Calu3 (cell line): ENCODE measurements around the gene SLC1A5. TPM values are rescaled to one million over a fixed set of nuclear protein-coding genes. Genes with fewer than 3 reads are reported as not detected.

ENCODE experiments used
- BruUV-seq: library from RNA; stranded (reverse); fragments of 400-500 nt; replicated peaks from 2 replicates; lab custom pipeline; 2021; lab: Mats Ljungman, UMichigan
- CTCF ChIA-PET: fragments of 300-600 bp; sonication (Branson Sonifier 250); formaldehyde crosslinking; loops from one replicate; lab custom pipeline; 2022; ENCODE audit warnings: antibody characterized with exemption; lab: Charles Lee
- DNase-seq: peaks from one replicate; pipeline ENCODE4 v3.0.0; 2022
- H3K27ac Mint-ChIP-seq: one replicate; pipeline ENCODE4 v1.8.0; 2022; ENCODE audit warnings: mixed read lengths; ENCODE audit not compliant: unreplicated experiment
- H3K27me3 Mint-ChIP-seq: one replicate; pipeline ENCODE4 v1.8.0; 2022; ENCODE audit warnings: mixed read lengths; ENCODE audit not compliant: unreplicated experiment
- H3K36me3 Mint-ChIP-seq: one replicate; pipeline ENCODE4 v1.8.0; 2022; ENCODE audit warnings: mild to moderate bottlenecking, moderate library complexity, mixed read lengths; ENCODE audit not compliant: insufficient read depth, unreplicated experiment
- H3K4me1 Mint-ChIP-seq: one replicate; pipeline ENCODE4 v1.8.0; 2022; ENCODE audit warnings: mild to moderate bottlenecking, low read depth, mixed read lengths; ENCODE audit not compliant: unreplicated experiment
- H3K4me3 Mint-ChIP-seq: one replicate; pipeline ENCODE4 v1.8.0; 2022; ENCODE audit warnings: mild to moderate bottlenecking, low read depth, moderate library complexity, mixed read lengths; ENCODE audit not compliant: unreplicated experiment
- H3K9me3 Mint-ChIP-seq: one replicate; pipeline ENCODE4 v1.8.0; 2022; ENCODE audit warnings: low read depth, mixed read lengths; ENCODE audit not compliant: unreplicated experiment
- CTCF ChIP-seq: fragments of 200-600 bp; IDR thresholded peaks from one replicate; pipeline ENCODE4 v1.8.0; 2022; ENCODE audit warnings: antibody characterized with exemption; ENCODE audit not compliant: unreplicated experiment
- intact Hi-C: fragments of 100-400 bp; cut with micrococcal nuclease; formaldehyde crosslinking; loops from one replicate; pipeline ENCODE4 v1.10.0; 2022; ENCODE audit not compliant: unreplicated experiment
- total RNA-seq: library from RNA; stranded (reverse); gene quantifications from 2 replicates; pipeline ENCODE4 v1.2.3, GENCODE V29; 2022

SLC1A5 gene
- total RNA-seq, 1 experiment from 2014 or later: 250 TPM

GRCh38 chr19:46746281-46747057, 41.9 kb downstream of the SLC1A5 start, which contains the start of gene STRN4:
STRN4 (minus strand) TSS chr19:46746450; CDS start chr19:46746430, 20 bp downstream.
- Mint-ChIP-seq H3K36me3 (peaks cover 64% of the 10 kb centered on the region), H3K4me1 (peaks cover 34% of the 10 kb centered on the region), H3K27ac (peak within 1 kb of the TSS; percentile 85), H3K9me3 (no peaks in the 10 kb centered on the region), H3K27me3 (no peaks in the 10 kb centered on the region), H3K4me3 (peak within 1 kb of the TSS; percentile 97)
- intact Hi-C loops: no loop called here
- no peak for TF ChIP-seq CTCF
- CTCF ChIA-PET: interaction anchor here (1.2 kb wide), 1 partner anchor 11 kb away, joined by 3 read pairs; no protein-coding TSS in a partner anchor
- BruUV-seq: no TSS peak
- peak; percentile 58 for DNase-seq

- Mint-ChIP-seq H3K27ac (peak within 1 kb of the TSS; percentile 85), H3K36me3 (peaks cover 64% of the 10 kb centered on the region), H3K4me3 (peak within 1 kb of the TSS; percentile 97), H3K9me3 (no peaks in the 10 kb centered on the region), H3K27me3 (no peaks in the 10 kb centered on the region), H3K4me1 (peaks cover 38% of the 10 kb centered on the region)
- CTCF ChIA-PET: interaction anchor here (0.9 to 1.2 kb wide), 3 partner anchors 10 to 40 kb away, joined by 3 to 4 read pairs (median 3); no protein-coding TSS in a partner anchor
- no TSS peak for BruUV-seq
- peak; percentile 32 for DNase-seq
- intact Hi-C loops: no loop called here
- TF ChIP-seq CTCF: no peak
Observed at GRCh38 chr19:46745521-46746280, 42.7 kb downstream of the SLC1A5 start, which contains the start of gene FKRP. FKRP (plus strand) TSS chr19:46746057; CDS start chr19:46755451, 9,394 bp downstream.

- Mint-ChIP-seq H3K9me3 (no peaks in the 10 kb centered on the region), H3K4me3 (peak overlapping the region; percentile 97), H3K4me1 (peaks cover 43% of the 10 kb centered on the region), H3K27me3 (no peaks in the 10 kb centered on the region), H3K36me3 (peaks cover 69% of the 10 kb centered on the region), H3K27ac (peak overlapping the region; percentile 85)
- DNase-seq: no peak
- no TSS peak for BruUV-seq
- no peak for TF ChIP-seq CTCF
- intact Hi-C loops: no loop called here
- CTCF ChIA-PET: interaction anchor here (0.9 to 1.2 kb wide), 3 partner anchors 9 to 40 kb away, joined by 3 to 4 read pairs (median 3); no protein-coding TSS in a partner anchor
Observed at GRCh38 chr19:46745030-46745429, 43.4 kb downstream of the SLC1A5 start.

GRCh38 chr19:46744005-46744691, 44.2 kb downstream of the SLC1A5 start:
- Mint-ChIP-seq H3K27me3 (no peaks in the 10 kb centered on the region), H3K4me1 (peaks cover 43% of the 10 kb centered on the region), H3K9me3 (no peaks in the 10 kb centered on the region), H3K27ac (no peak overlapping the region), H3K36me3 (peaks cover 77% of the 10 kb centered on the region), H3K4me3 (peak overlapping the region; percentile 97)
- no peak for DNase-seq
- CTCF ChIA-PET: no interaction called here
- intact Hi-C loops: no loop called here
- no TSS peak for BruUV-seq
- no peak for TF ChIP-seq CTCF
